A549 (cell line): Measurements from ENCODE around the gene JMJD8. TPM values are rescaled to one million over a fixed set of nuclear protein-coding genes. Genes with fewer than 3 reads are reported as not detected.

Source experiments
- ATAC-seq, 2 experiments: fragments of 200-7000 bp in 1 of 2; fragments of >200 bp in 1 of 2; cut with Nextera tagmentation in 1 of 2; cut with Tn5 transposase in 1 of 2; 3 replicates each; pipeline versions ENCODE4 v1.8.0 to v1.9.1; 2018 to 2020; ENCODE audit warnings: mild to moderate bottlenecking in 1 of 2, moderate library complexity in 1 of 2
- CTCF ChIA-PET: fragments of 300-600 bp; sonication (Branson Sonifier 250); formaldehyde crosslinking; extraction: SDS; loops from one replicate; lab custom pipeline; 2021; ENCODE audit warnings: antibody characterized with exemption, inconsistent platforms; lab: Yijun Ruan, JAX
- POLR2A ChIA-PET: fragments of 350-600 bp; formaldehyde crosslinking; extraction: SDS; loops from one replicate; lab custom pipeline; 2021; ENCODE audit warnings: antibody characterized with exemption, inconsistent platforms; lab: Yijun Ruan, JAX
- DNase-seq, 2 experiments: peaks; one replicate each; pipeline versions ENCODE4 v3.0.0 to v3.0.0-alpha.2; 2011 to 2016; ENCODE audit warnings: low read depth in 1 of 2, low spot score in 1 of 2
- FAIRE-seq: peaks from 2 replicates; lab custom pipeline; 2011; peaks lifted over from hg19 to GRCh38; lab: Jason Lieb, UNC
- H3K27ac ChIP-seq, 2 experiments: fragments of >200 bp; sonication (Bioruptor Twin); formaldehyde crosslinking; 3 replicates each; pipeline ENCODE4 v1.5.1; 2016 to 2017
- H3K4me1 ChIP-seq: fragments of >200 bp; sonication (Bioruptor Twin); formaldehyde crosslinking; 3 replicates; pipeline ENCODE4 v1.6.1; 2016
- H3K4me2 ChIP-seq: fragments of >200 bp; sonication (Bioruptor Twin); formaldehyde crosslinking; 3 replicates; pipeline ENCODE4 v1.6.1; 2016
- H3K4me3 ChIP-seq: fragments of >200 bp; sonication (Bioruptor Twin); formaldehyde crosslinking; 3 replicates; pipeline ENCODE4 v1.5.1; 2016
- H3K9me3 ChIP-seq: fragments of >200 bp; sonication (Bioruptor Twin); formaldehyde crosslinking; 3 replicates; pipeline ENCODE4 v1.6.1; 2016
- CBX8 ChIP-seq: fragments of 200-600 bp; sonication (generic); IDR thresholded peaks from 2 replicates; pipeline ENCODE4 v1.6.1; 2016
- CEBPB ChIP-seq, 2 experiments: fragments of >200 bp in 1 of 2; sonication (Bioruptor Twin) in 1 of 2; formaldehyde crosslinking in 1 of 2; IDR thresholded peaks; 2 replicates each; pipeline ENCODE4 v1.6.1; 2012 to 2016
- CHD2 ChIP-seq: fragments of 150-350 bp; IDR thresholded peaks from 2 replicates; pipeline ENCODE4 v1.6.1; 2014; ENCODE audit warnings: low read length; ENCODE audit not compliant: partially characterized antibody
- EHMT2 ChIP-seq: fragments of 200-600 bp; sonication (generic); IDR thresholded peaks from 2 replicates; pipeline ENCODE4 v1.6.1; 2016; ENCODE audit warnings: antibody characterized with exemption, low read depth, mild to moderate bottlenecking, moderate library complexity
- EP300 ChIP-seq, 2 experiments: fragments of >200 bp; sonication (Bioruptor Twin); formaldehyde crosslinking; IDR thresholded peaks; 2 replicates in 1 of 2; 3 replicates in 1 of 2; pipeline ENCODE4 v1.6.1; 2016 to 2017
- ESRRA ChIP-seq: fragments of 150-350 bp; IDR thresholded peaks from 2 replicates; pipeline ENCODE4 v1.6.1; 2014; ENCODE audit warnings: mild to moderate bottlenecking, low read length, borderline replicate concordance
- FOSB ChIP-seq: fragments of 250-450 bp; sonication (Bioruptor Pico); IDR thresholded peaks from 2 replicates; pipeline ENCODE4 v1.5.0; 2020; ENCODE audit warnings: mild to moderate bottlenecking, moderate library complexity
- FOSL2 ChIP-seq, 2 experiments: fragments of 450-650 bp in 1 of 2; fragments of >200 bp in 1 of 2; sonication (Bioruptor Twin) in 1 of 2; formaldehyde crosslinking; IDR thresholded peaks; 2 replicates each; pipeline versions ENCODE4 v1.5.0 to v1.6.1; 2016 to 2020; ENCODE audit warnings: mild to moderate bottlenecking in 1 of 2, moderate library complexity in 1 of 2
- HDAC2 ChIP-seq: fragments of 200-600 bp; sonication (generic); IDR thresholded peaks from 2 replicates; pipeline ENCODE4 v1.6.1; 2016
- HES2 ChIP-seq: fragments of >200 bp; sonication (Bioruptor Twin); formaldehyde crosslinking; IDR thresholded peaks from 2 replicates; pipeline ENCODE4 v1.6.1; 2016
- HEYL ChIP-seq: fragments of 250-450 bp; sonication (Bioruptor Pico); IDR thresholded peaks from 2 replicates; pipeline ENCODE4 v1.8.0; 2021; ENCODE audit warnings: mild to moderate bottlenecking, moderate library complexity
- HOXB13 ChIP-seq: fragments of 250-450 bp; sonication (Bioruptor Pico); IDR thresholded peaks from 2 replicates; pipeline ENCODE4 v1.5.0; 2020; ENCODE audit warnings: low read depth, mild to moderate bottlenecking, moderate library complexity
- HOXB5 ChIP-seq: fragments of 250-450 bp; sonication (Bioruptor Pico); IDR thresholded peaks from 2 replicates; pipeline ENCODE4 v1.5.0; 2020; ENCODE audit warnings: mild to moderate bottlenecking, moderate library complexity
- JUNB ChIP-seq: fragments of >200 bp; sonication (Bioruptor Twin); formaldehyde crosslinking; IDR thresholded peaks from 2 replicates; pipeline ENCODE4 v1.6.1; 2016
- MAZ ChIP-seq: fragments of 150-350 bp; IDR thresholded peaks from 2 replicates; pipeline ENCODE4 v1.6.1; 2014; ENCODE audit warnings: antibody characterized with exemption, low read depth, low read length, borderline replicate concordance
- NFE2L2 ChIP-seq: fragments of 150-350 bp; conservative IDR thresholded peaks from 2 replicates; pipeline ENCODE4 v1.6.1; 2014; ENCODE audit warnings: low read length
- NPAS2 ChIP-seq: fragments of 250-450 bp; sonication (Bioruptor Pico); IDR thresholded peaks from 2 replicates; pipeline ENCODE4 v1.8.0; 2022; ENCODE audit warnings: mild to moderate bottlenecking, moderate library complexity, borderline replicate concordance
- NR3C1 ChIP-seq: fragments of >200 bp; sonication (Bioruptor Twin); formaldehyde crosslinking; IDR thresholded peaks from 3 replicates; pipeline ENCODE4 v1.6.1; 2017
- RAD21 ChIP-seq, 2 experiments: fragments of >200 bp in 1 of 2; sonication (Bioruptor Twin) in 1 of 2; formaldehyde crosslinking in 1 of 2; IDR thresholded peaks in 1 of 2; conservative IDR thresholded peaks in 1 of 2; 2 replicates in 1 of 2; 3 replicates in 1 of 2; pipeline ENCODE4 v1.6.1; 2012 to 2018; ENCODE audit warnings: inconsistent platforms in 1 of 2
- RARB ChIP-seq: fragments of 250-450 bp; sonication (Bioruptor Pico); IDR thresholded peaks from 2 replicates; pipeline ENCODE4 v1.8.0; 2021; ENCODE audit warnings: mild to moderate bottlenecking, moderate library complexity
- RNF2 ChIP-seq: fragments of 200-600 bp; sonication (generic); IDR thresholded peaks from 2 replicates; pipeline ENCODE4 v1.6.1; 2016; ENCODE audit warnings: low read depth, mild to moderate bottlenecking, antibody characterized with exemption, moderate library complexity, borderline replicate concordance
- TFCP2L1 ChIP-seq: fragments of 250-450 bp; sonication (Bioruptor Pico); IDR thresholded peaks from 2 replicates; pipeline ENCODE4 v1.5.0; 2021; ENCODE audit warnings: mild to moderate bottlenecking
- USF2 ChIP-seq: fragments of 450-650 bp; IDR thresholded peaks from 2 replicates; pipeline ENCODE4 v1.6.1; 2014; ENCODE audit warnings: antibody characterized with exemption
- WGBS: methylation state at CpG from one replicate; pipeline ENCODE4 v1.1.6; 2017; ENCODE audit errors: missing lambda C conversion rate; 5-methylcytosine and 5-hydroxymethylcytosine counted together
- polyA plus RNA-seq, 4 experiments: library from polyadenylated mRNA; depleted of rRNA in 3 of 4; stranded (reverse); fragments of >200 nt; fragmentation: RNase III in 1 of 4; extraction: RNeasy Plus Mini Kit Qiagen cat#74134 plus additional on column Dnase treatment in 1 of 4; gene quantifications; 2 replicates in 3 of 4; 3 replicates in 1 of 4; pipeline ENCODE4 v1.2.3, GENCODE V29; 2011 to 2017
- TF ChIP-seq, protein P1 (sequence below): IDR thresholded peaks from 2 replicates; pipeline ENCODE4 v1.6.1; 2012
- TF ChIP-seq, protein P2 (sequence below): fragments of 250-450 bp; sonication (Bioruptor Pico); IDR thresholded peaks from 2 replicates; pipeline ENCODE4 v1.5.0; 2021; ENCODE audit warnings: mild to moderate bottlenecking, moderate library complexity, borderline replicate concordance

The JMJD8 gene
- polyA plus RNA-seq, 2 of the 4 experiments (the other 2 are of a cell fraction) = 37.5 to 72.6 TPM

GRCh38 chr16:633336-634050, 50.6 kb downstream of the JMJD8 start:
- Histone ChIP-seq H3K4me2 (no peak overlapping the region), H3K4me1 (peaks cover 35% of the 10 kb centered on the region)
- POLR2A ChIA-PET = no interaction called here
- no peak for DNase-seq
- TF ChIP-seq EP300 (IDR thresholded peaks at IDR 0.05) (no peak), TFCP2L1 (CRISPR knock-in tag) (no peak), NFE2L2 (no peak), HEYL (no peak), USF2 (no peak), HOXB5 (CRISPR knock-in tag) (no peak), RNF2 (no peak), EHMT2 (no peak), HOXB13 (CRISPR knock-in tag) (no peak), JUNB (no peak), RARB (CRISPR knock-in tag) (no peak), FOSB (CRISPR knock-in tag) (no peak)
- TF ChIP-seq, protein P1, sequence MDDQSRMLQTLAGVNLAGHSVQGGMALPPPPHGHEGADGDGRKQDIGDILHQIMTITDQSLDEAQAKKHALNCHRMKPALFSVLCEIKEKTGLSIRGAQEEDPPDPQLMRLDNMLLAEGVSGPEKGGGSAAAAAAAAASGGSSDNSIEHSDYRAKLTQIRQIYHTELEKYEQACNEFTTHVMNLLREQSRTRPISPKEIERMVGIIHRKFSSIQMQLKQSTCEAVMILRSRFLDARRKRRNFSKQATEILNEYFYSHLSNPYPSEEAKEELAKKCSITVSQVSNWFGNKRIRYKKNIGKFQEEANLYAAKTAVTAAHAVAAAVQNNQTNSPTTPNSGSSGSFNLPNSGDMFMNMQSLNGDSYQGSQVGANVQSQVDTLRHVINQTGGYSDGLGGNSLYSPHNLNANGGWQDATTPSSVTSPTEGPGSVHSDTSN = no peak
- TF ChIP-seq, protein P2, sequence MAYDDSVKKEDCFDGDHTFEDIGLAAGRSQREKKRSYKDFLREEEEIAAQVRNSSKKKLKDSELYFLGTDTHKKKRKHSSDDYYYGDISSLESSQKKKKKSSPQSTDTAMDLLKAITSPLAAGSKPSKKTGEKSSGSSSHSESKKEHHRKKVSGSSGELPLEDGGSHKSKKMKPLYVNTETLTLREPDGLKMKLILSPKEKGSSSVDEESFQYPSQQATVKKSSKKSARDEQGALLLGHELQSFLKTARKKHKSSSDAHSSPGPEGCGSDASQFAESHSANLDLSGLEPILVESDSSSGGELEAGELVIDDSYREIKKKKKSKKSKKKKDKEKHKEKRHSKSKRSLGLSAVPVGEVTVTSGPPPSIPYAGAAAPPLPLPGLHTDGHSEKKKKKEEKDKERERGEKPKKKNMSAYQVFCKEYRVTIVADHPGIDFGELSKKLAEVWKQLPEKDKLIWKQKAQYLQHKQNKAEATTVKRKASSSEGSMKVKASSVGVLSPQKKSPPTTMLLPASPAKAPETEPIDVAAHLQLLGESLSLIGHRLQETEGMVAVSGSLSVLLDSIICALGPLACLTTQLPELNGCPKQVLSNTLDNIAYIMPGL (CRISPR knock-in tag) = no peak
- TF ChIP-seq, all 56 proteins: peak for 0
- Histone ChIP-seq H3K4me3 (no peak overlapping the region), H3K9me3 (no peaks in the 10 kb centered on the region), H3K27ac (no peak overlapping the region)
- FAIRE-seq = no peak
- CTCF ChIA-PET = interaction anchor here (0.9 to 1.0 kb wide), 2 partner anchors 50 to 184 kb away, joined by 3 read pairs; no protein-coding TSS in a partner anchor
- WGBS = 95% methylated on average over 42 of the region's 74 CpGs
- ATAC-seq = no peak

DNA sequence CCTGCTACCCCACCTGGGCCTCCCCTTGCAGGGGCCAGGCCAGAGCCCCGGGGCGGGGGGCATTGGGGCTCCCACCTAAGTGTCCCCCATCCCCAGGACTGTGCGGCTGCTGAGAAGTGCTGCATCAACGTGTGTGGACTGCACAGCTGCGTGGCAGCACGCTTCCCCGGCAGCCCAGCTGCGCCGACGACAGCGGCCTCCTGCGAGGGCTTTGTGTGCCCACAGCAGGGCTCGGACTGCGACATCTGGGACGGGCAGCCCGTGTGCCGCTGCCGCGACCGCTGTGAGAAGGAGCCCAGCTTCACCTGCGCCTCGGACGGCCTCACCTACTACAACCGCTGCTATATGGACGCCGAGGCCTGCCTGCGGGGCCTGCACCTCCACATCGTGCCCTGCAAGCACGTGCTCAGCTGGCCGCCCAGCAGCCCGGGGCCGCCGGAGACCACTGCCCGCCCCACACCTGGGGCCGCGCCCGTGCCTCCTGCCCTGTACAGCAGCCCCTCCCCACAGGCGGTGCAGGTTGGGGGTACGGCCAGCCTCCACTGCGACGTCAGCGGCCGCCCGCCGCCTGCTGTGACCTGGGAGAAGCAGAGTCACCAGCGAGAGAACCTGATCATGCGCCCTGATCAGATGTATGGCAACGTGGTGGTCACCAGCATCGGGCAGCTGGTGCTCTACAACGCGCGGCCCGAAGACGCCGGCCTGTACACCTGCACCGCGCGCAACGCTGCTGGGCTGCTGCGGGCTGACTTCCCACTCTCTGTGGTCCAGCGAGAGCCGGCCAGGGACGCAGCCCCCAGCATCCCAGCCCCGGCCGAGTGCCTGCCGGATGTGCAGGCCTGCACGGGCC, 51.4 kb downstream of the JMJD8 start:
- POLR2A ChIA-PET = no interaction called here

More for the DNA sequence above, 51.4 kb downstream of the JMJD8 start:
- H3K9me3 ChIP-seq = no peaks in the 10 kb centered on the region
- H3K4me1 ChIP-seq = peaks cover 37% of the 10 kb centered on the region
- FAIRE-seq (no peak), ATAC-seq (no peak), DNase-seq (no peak)
- no peak overlapping the region for H3K27ac ChIP-seq
- no peak for TF ChIP-seq NR3C1
- TF ChIP-seq RAD21 (conservative IDR thresholded peaks at IDR 0.05 in 1 of 2, IDR thresholded peaks at IDR 0.05 in 1 of 2) = no peak
- no peak for TF ChIP-seq RARB (CRISPR knock-in tag)
- TF ChIP-seq CEBPB (IDR thresholded peaks at IDR 0.05) = no peak
- no peak for TF ChIP-seq NPAS2 (CRISPR knock-in tag)
- no peak for TF ChIP-seq EHMT2
- TF ChIP-seq FOSB (CRISPR knock-in tag) = no peak
- TF ChIP-seq CHD2 = no peak
- TF ChIP-seq HES2 = no peak
- no peak for TF ChIP-seq CBX8
- TF ChIP-seq MAZ = no peak
- TF ChIP-seq FOSL2 (IDR thresholded peaks at IDR 0.05) = no peak
- TF ChIP-seq FOSL2 (CRISPR knock-in tag; IDR thresholded peaks at IDR 0.05) = no peak
- TF ChIP-seq JUNB = no peak
- TF ChIP-seq ESRRA = no peak
- no peak for TF ChIP-seq HDAC2
- TF ChIP-seq EP300 (IDR thresholded peaks at IDR 0.05) = no peak
- TF ChIP-seq NFE2L2 = no peak
- CTCF ChIA-PET = no interaction called here
- H3K4me3 ChIP-seq = no peak overlapping the region
- H3K4me2 ChIP-seq = no peak overlapping the region
- 96% methylated on average over 35 of the region's 67 CpGs for WGBS
